ENCODE results near the gene ADCY9. TPM values are rescaled to one million over a fixed set of nuclear protein-coding genes. Genes with fewer than 3 reads are reported as not detected.

ADCY9 gene
- total RNA-seq, 3 donors from 2014 or later, result 10.9 to 14.4 (median 12.0) TPM

- Histone ChIP-seq H3K4me3 (no peak overlapping the region), H3K4me1 (no peaks in the 10 kb centered on the region), H3K36me3 (no peaks in the 10 kb centered on the region), H3K27ac (peak overlapping the region in 1 of 2 donors; percentile 0), H3K9me3 (no peaks in the 10 kb centered on the region), H3K27me3 (no peaks in the 10 kb centered on the region)
- TF ChIP-seq CTCF (IDR thresholded peaks at IDR 0.05), result no peak
- TF ChIP-seq POLR2AphosphoS5 (IDR thresholded peaks at IDR 0.05), result no peak
- intact Hi-C loops (cut with DNase I; ENCODE audit: low total_unique reads), result no loop called here
- DNase-seq (ENCODE audit: low spot score in 2 of 2), result peak in 1 of 2 donors; percentile 24
These were observed 14.6 kb downstream of the ADCY9 start for GRCh38 chr16:4101421-4102219.

GRCh38 chr16:4098501-4098900 lies 17.7 kb downstream of the ADCY9 start:
- TF ChIP-seq CTCF (IDR thresholded peaks at IDR 0.05), result no peak
- no peak for TF ChIP-seq POLR2AphosphoS5 (IDR thresholded peaks at IDR 0.05)
- TF ChIP-seq POLR2A (IDR thresholded peaks at IDR 0.05), result no peak
- Histone ChIP-seq H3K4me3 (no peak overlapping the region), H3K9me3 (no peaks in the 10 kb centered on the region), H3K27ac (no peak overlapping the region), H3K36me3 (no peaks in the 10 kb centered on the region), H3K4me1 (no peaks in the 10 kb centered on the region), H3K27me3 (no peaks in the 10 kb centered on the region)
- no peak for DNase-seq (ENCODE audit: low spot score in 2 of 2)
- intact Hi-C loops (cut with DNase I; ENCODE audit: low total_unique reads), result no loop called here

GRCh38 chr16:4097826-4098240 lies 18.4 kb downstream of the ADCY9 start:
- no peaks in the 10 kb centered on the region for H3K4me1 ChIP-seq
- H3K27ac ChIP-seq, result no peak overlapping the region
- no peaks in the 10 kb centered on the region for H3K9me3 ChIP-seq
- intact Hi-C loops (cut with DNase I; ENCODE audit: low total_unique reads), result no loop called here
- TF ChIP-seq POLR2AphosphoS5 (IDR thresholded peaks at IDR 0.05), result no peak
- TF ChIP-seq CTCF (IDR thresholded peaks at IDR 0.05), result no peak
- TF ChIP-seq POLR2A (IDR thresholded peaks at IDR 0.05), result no peak
- no peaks in the 10 kb centered on the region for H3K36me3 ChIP-seq
- DNase-seq (ENCODE audit: low spot score in 2 of 2), result no peak
- H3K27me3 ChIP-seq, result no peaks in the 10 kb centered on the region
- H3K4me3 ChIP-seq, result no peak overlapping the region

GRCh38 chr16:4096509-4096908 lies 19.7 kb downstream of the ADCY9 start:
- H3K9me3 ChIP-seq, result no peaks in the 10 kb centered on the region
- TF ChIP-seq POLR2AphosphoS5 (IDR thresholded peaks at IDR 0.05) (no peak), CTCF (IDR thresholded peaks at IDR 0.05) (no peak), POLR2A (IDR thresholded peaks at IDR 0.05) (no peak)
- intact Hi-C loops (cut with DNase I; ENCODE audit: low total_unique reads), result no loop called here
- no peaks in the 10 kb centered on the region for H3K36me3 ChIP-seq
- H3K4me1 ChIP-seq, result no peaks in the 10 kb centered on the region
- H3K4me3 ChIP-seq, result no peak overlapping the region
- H3K27ac ChIP-seq, result no peak overlapping the region
- H3K27me3 ChIP-seq, result no peaks in the 10 kb centered on the region
- no peak for DNase-seq (ENCODE audit: low spot score in 2 of 2)

GRCh38 chr16:4094127-4094773 lies 22.0 kb downstream of the ADCY9 start:
- H3K36me3 ChIP-seq, result no peaks in the 10 kb centered on the region
- no peak for TF ChIP-seq CTCF (IDR thresholded peaks at IDR 0.05)
- TF ChIP-seq POLR2A (IDR thresholded peaks at IDR 0.05), result no peak
- TF ChIP-seq POLR2AphosphoS5 (IDR thresholded peaks at IDR 0.05), result no peak
- H3K4me3 ChIP-seq, result no peak overlapping the region
- no peaks in the 10 kb centered on the region for H3K9me3 ChIP-seq
- intact Hi-C loops (cut with DNase I; ENCODE audit: low total_unique reads), result no loop called here
- DNase-seq (ENCODE audit: low spot score in 2 of 2), result no peak
- H3K27ac ChIP-seq, result no peak overlapping the region
- peaks cover 0 to 8% of the 10 kb centered on the region in 2 donors for H3K4me1 ChIP-seq
- H3K27me3 ChIP-seq, result no peaks in the 10 kb centered on the region

All from breast epithelium (tissue), 4 donors.